Naive thymus-derived CD4-positive, alpha-beta T cell (primary cell): ENCODE measurements around the gene TEX101. TPM values are rescaled to one million over a fixed set of nuclear protein-coding genes. Genes with fewer than 3 reads are reported as not detected.

Experiments used
- ATAC-seq: fragments of 150-1000 bp; cut with Tn5 transposase; 2 replicates; pipeline ENCODE4 v1.10.0; 2021; ENCODE audit warnings: mild to moderate bottlenecking, moderate library complexity
- CTCF ChIA-PET: fragments of 350-600 bp; sonication (Branson Sonifier 250); formaldehyde crosslinking; loops from one replicate; lab custom pipeline; 2021; ENCODE audit warnings: antibody characterized with exemption; lab: Charles Lee
- POLR2A ChIA-PET: fragments of 350-600 bp; sonication (Branson Sonifier 250); formaldehyde crosslinking; loops from one replicate; lab custom pipeline; 2021; ENCODE audit warnings: antibody characterized with exemption, inconsistent platforms; lab: Charles Lee
- DNase-seq, 9 donors: peaks; one replicate each; pipeline versions ENCODE4 v3.0.0 to v3.0.0-alpha.2; 2020 to 2022; ENCODE audit warnings: mixed read lengths in 1 of 9
- H3K27ac ChIP-seq: one replicate; pipeline ENCODE4 v1.7.0; 2013; ENCODE audit warnings: mild to moderate bottlenecking, low read depth, low read length, moderate library complexity
- H3K27me3 ChIP-seq, 2 donors: one replicate each; pipeline ENCODE4 v1.7.0; 2013; ENCODE audit warnings: low read length in 2 of 2, mild to moderate bottlenecking in 2 of 2, moderate library complexity in 2 of 2; ENCODE audit not compliant: control insufficient read depth in 2 of 2, insufficient read depth in 2 of 2
- H3K36me3 ChIP-seq, 3 experiments: 1 replicate in 2 of 3; 2 replicates in 1 of 3; pipeline ENCODE4 v1.7.0; 2013; ENCODE audit warnings: low read length in 3 of 3, mild to moderate bottlenecking in 3 of 3, moderate library complexity in 1 of 3; ENCODE audit not compliant: insufficient read depth in 3 of 3, control insufficient read depth in 2 of 3
- H3K4me1 ChIP-seq, 2 donors: one replicate each; pipeline ENCODE4 v1.7.0; 2013; ENCODE audit warnings: low read length in 2 of 2, mild to moderate bottlenecking in 2 of 2, moderate library complexity in 1 of 2; ENCODE audit not compliant: control insufficient read depth in 2 of 2, insufficient read depth in 2 of 2
- H3K4me3 ChIP-seq: 2 replicates; pipeline ENCODE4 v1.7.0; 2013; ENCODE audit warnings: mild to moderate bottlenecking, low read length
- H3K9me3 ChIP-seq, 3 experiments: 1 replicate in 2 of 3; 2 replicates in 1 of 3; pipeline ENCODE4 v1.7.0; 2013; ENCODE audit warnings: low read length in 3 of 3; ENCODE audit not compliant: control insufficient read depth in 2 of 3
- H3K27ac Mint-ChIP-seq, 9 donors: one replicate each; pipeline ENCODE4 v1.8.0; 2020 to 2022; ENCODE audit warnings: mixed read lengths in 9 of 9, mild to moderate bottlenecking in 8 of 9, moderate library complexity in 5 of 9, inconsistent platforms in 2 of 9
- H3K27me3 Mint-ChIP-seq, 5 donors: one replicate each; pipeline ENCODE4 v1.8.0; 2021 to 2022; ENCODE audit warnings: mixed read lengths in 5 of 5, mild to moderate bottlenecking in 1 of 5
- H3K36me3 Mint-ChIP-seq, 5 donors: one replicate each; pipeline ENCODE4 v1.8.0; 2020 to 2022; ENCODE audit warnings: mixed read lengths in 5 of 5, mild to moderate bottlenecking in 3 of 5, inconsistent platforms in 1 of 5
- H3K4me1 Mint-ChIP-seq, 7 donors: one replicate each; pipeline ENCODE4 v1.8.0; 2020 to 2022; ENCODE audit warnings: mixed read lengths in 7 of 7, mild to moderate bottlenecking in 3 of 7, inconsistent platforms in 1 of 7
- H3K4me3 Mint-ChIP-seq, 10 donors: one replicate each; pipeline ENCODE4 v1.8.0; 2020 to 2022; ENCODE audit warnings: mild to moderate bottlenecking in 10 of 10, mixed read lengths in 10 of 10, moderate library complexity in 6 of 10, inconsistent platforms in 2 of 10
- H3K9me3 Mint-ChIP-seq, 11 donors: one replicate each; pipeline ENCODE4 v1.8.0; 2020 to 2022; ENCODE audit warnings: mixed read lengths in 11 of 11, mild to moderate bottlenecking in 4 of 11, inconsistent platforms in 1 of 11, moderate library complexity in 1 of 11
- intact Hi-C, 2 donors: fragments of 100-400 bp; cut with micrococcal nuclease; formaldehyde crosslinking; loops; one replicate each; pipeline ENCODE4 v1.15.1; 2023
- polyA plus RNA-seq, 2 donors: library from polyadenylated mRNA; unstranded; fragments of 300-500 nt; fragmentation: Illumina TruSeq; gene quantifications; one replicate each; pipeline ENCODE4 v1.2.3, GENCODE V29; 2021
- total RNA-seq, 6 experiments: library from RNA in 5 of 6; stranded (reverse) in 5 of 6; gene quantifications; 1 replicate in 5 of 6; 2 replicates in 1 of 6; pipeline ENCODE4 v1.2.3 and lab custom pipeline; 2021 to 2026

Gene TEX101
- total and polyA plus RNA-seq, 7 experiments from 2014 or later = 1.1 TPM; not detected in 6

DNA sequence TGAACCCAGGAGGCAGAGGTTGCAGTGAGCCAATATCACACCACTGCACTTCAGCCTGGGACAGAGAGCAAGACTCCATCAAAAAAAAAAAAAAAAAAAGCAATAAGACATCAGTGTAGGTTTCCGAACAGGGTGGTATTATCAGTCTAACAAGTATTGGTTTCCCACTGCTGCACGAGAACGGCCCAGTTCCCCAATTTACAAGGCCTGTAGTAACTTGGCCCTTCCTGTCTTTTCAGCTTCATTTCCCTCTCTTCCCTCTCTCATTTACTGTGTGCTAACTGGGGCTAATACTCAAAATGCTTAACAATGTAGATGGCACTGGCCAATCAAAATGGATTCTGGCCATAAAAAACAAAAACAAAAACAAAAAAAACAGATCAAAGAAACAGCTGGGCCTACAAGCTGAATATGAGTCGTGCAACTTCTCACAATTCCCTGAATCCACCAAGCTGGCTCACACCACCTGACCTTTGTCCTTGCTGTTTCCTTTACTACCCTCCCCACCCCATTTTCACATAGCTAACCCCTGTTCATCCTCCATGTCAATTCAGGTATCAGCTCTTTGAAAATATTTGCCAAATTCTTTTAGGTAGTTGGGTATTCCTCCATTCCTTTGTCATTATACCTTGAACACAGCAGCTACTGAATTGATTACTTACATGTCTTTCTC, 2.4 kb downstream of the TEX101 start:
- ChIA-PET POLR2A (no interaction called here), CTCF (interaction anchor here (0.6 to 0.8 kb wide), 3 partner anchors 10 to 43 kb away, joined by 3 to 4 read pairs (median 3); no protein-coding TSS in a partner anchor)
- intact Hi-C loops = no loop called here
- no peaks in the 10 kb centered on the region for H3K36me3 ChIP-seq
- no peaks in the 10 kb centered on the region for H3K9me3 ChIP-seq
- peak overlapping the region in 2 of 9 donors; percentile 5 to 82 for H3K27ac Mint-ChIP-seq
- ATAC-seq (no peak), DNase-seq (no peak)
- no peaks in the 10 kb centered on the region for H3K27me3 ChIP-seq
- peaks cover 0 to 7% (median 0%) of the 10 kb centered on the region in 5 donors for H3K27me3 Mint-ChIP-seq
- H3K4me1 Mint-ChIP-seq = peaks cover 0 to 4% (median 0%) of the 10 kb centered on the region in 7 donors
- peaks cover 0 to 10% (median 0%) of the 10 kb centered on the region in 11 donors for H3K9me3 Mint-ChIP-seq
- no peak overlapping the region for H3K27ac ChIP-seq
- no peak overlapping the region for H3K4me3 Mint-ChIP-seq
- H3K36me3 Mint-ChIP-seq = no peaks in the 10 kb centered on the region
- no peak overlapping the region for H3K4me3 ChIP-seq
- H3K4me1 ChIP-seq = no peaks in the 10 kb centered on the region

DNA sequence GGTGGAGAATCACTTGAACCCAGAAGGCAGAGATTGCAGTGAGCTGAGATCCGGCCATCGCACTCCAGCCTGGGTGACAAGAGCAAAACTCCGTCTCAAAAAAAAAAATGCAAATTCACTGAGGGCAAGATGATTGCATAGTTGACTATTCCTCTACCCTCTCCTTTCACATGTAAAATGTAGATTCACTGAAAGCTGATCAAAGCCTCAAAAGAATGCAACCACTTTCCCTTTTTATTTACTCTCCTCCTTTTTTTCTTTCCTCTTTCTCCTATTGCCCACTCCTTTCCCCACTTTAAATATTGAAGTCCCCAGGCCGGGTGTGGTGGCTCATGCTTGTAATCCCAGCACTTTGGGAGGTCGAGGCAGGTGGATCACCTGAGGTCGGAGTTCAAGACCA, 6.3 kb downstream of the TEX101 start:
- H3K27ac ChIP-seq = no peak overlapping the region
- H3K9me3 ChIP-seq = no peaks in the 10 kb centered on the region
- H3K36me3 Mint-ChIP-seq = no peaks in the 10 kb centered on the region
- H3K4me1 ChIP-seq = no peaks in the 10 kb centered on the region
- H3K36me3 ChIP-seq = no peaks in the 10 kb centered on the region
- ChIA-PET CTCF (no interaction called here), POLR2A (interaction anchor here (0.6 kb wide), 2 partner anchors 37 to 1534 kb away, joined by 3 to 9 read pairs; no protein-coding TSS in a partner anchor)
- H3K4me3 Mint-ChIP-seq = no peak overlapping the region
- no peak for DNase-seq
- H3K27me3 ChIP-seq = no peaks in the 10 kb centered on the region
- no peaks in the 10 kb centered on the region for H3K9me3 Mint-ChIP-seq
- ATAC-seq = no peak
- intact Hi-C loops = no loop called here
- H3K4me1 Mint-ChIP-seq = peaks cover 0 to 16% (median 9%) of the 10 kb centered on the region in 7 donors
- peaks cover 0 to 15% (median 0%) of the 10 kb centered on the region in 5 donors for H3K27me3 Mint-ChIP-seq
- H3K4me3 ChIP-seq = no peak overlapping the region
- no peak overlapping the region for H3K27ac Mint-ChIP-seq

GRCh38 chr19:43422000-43422688, 7.5 kb downstream of the TEX101 start:
- H3K27me3 ChIP-seq = no peaks in the 10 kb centered on the region
- no peak overlapping the region for H3K4me3 Mint-ChIP-seq
- H3K27ac Mint-ChIP-seq = peak overlapping the region in 1 of 9 donors; percentile 70
- no peaks in the 10 kb centered on the region for H3K36me3 ChIP-seq
- H3K36me3 Mint-ChIP-seq = no peaks in the 10 kb centered on the region
- peaks cover 0 to 16% (median 10%) of the 10 kb centered on the region in 7 donors for H3K4me1 Mint-ChIP-seq
- H3K4me3 ChIP-seq = no peak overlapping the region
- POLR2A ChIA-PET = no interaction called here
- ATAC-seq (no peak), DNase-seq (no peak)
- no peak overlapping the region for H3K27ac ChIP-seq
- H3K9me3 Mint-ChIP-seq = no peaks in the 10 kb centered on the region
- no peaks in the 10 kb centered on the region for H3K9me3 ChIP-seq
- CTCF ChIA-PET = no interaction called here
- intact Hi-C loops = no loop called here
- H3K27me3 Mint-ChIP-seq = peaks cover 0 to 16% (median 0%) of the 10 kb centered on the region in 5 donors
- H3K4me1 ChIP-seq = no peaks in the 10 kb centered on the region

DNA sequence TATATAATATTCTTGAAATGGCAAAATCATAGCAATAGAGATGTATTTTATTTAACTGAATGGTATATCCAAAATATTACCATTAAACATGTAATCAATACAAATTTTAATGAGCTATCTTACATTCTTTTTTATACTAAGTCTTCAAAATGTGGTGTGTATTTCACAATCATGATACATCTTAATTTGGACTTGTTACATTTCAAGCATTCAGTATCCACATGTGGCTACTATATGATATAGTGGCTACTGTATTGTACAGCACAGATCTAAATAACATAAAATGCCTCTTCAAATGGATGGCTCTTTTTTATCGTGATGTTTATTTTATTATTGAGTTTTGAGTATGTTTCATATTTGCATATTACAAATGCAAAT, 8.0 kb downstream of the TEX101 start:
- Histone ChIP-seq H3K27me3 (no peaks in the 10 kb centered on the region), H3K4me1 (no peaks in the 10 kb centered on the region), H3K27ac (no peak overlapping the region), H3K36me3 (no peaks in the 10 kb centered on the region), H3K4me3 (no peak overlapping the region), H3K9me3 (no peaks in the 10 kb centered on the region)
- intact Hi-C loops = no loop called here
- no peak for DNase-seq
- Mint-ChIP-seq H3K9me3 (no peaks in the 10 kb centered on the region), H3K4me3 (no peak overlapping the region), H3K36me3 (no peaks in the 10 kb centered on the region), H3K27me3 (peaks cover 0 to 16% (median 0%) of the 10 kb centered on the region in 5 donors), H3K27ac (no peak overlapping the region), H3K4me1 (peaks cover 0 to 16% (median 10%) of the 10 kb centered on the region in 7 donors)
- ChIA-PET CTCF (no interaction called here), POLR2A (no interaction called here)
- ATAC-seq = no peak

- Histone ChIP-seq H3K9me3 (no peaks in the 10 kb centered on the region), H3K4me1 (no peaks in the 10 kb centered on the region), H3K27ac (no peak overlapping the region), H3K4me3 (no peak overlapping the region), H3K27me3 (no peaks in the 10 kb centered on the region), H3K36me3 (no peaks in the 10 kb centered on the region)
- ChIA-PET POLR2A (no interaction called here), CTCF (no interaction called here)
- Mint-ChIP-seq H3K36me3 (no peaks in the 10 kb centered on the region), H3K4me3 (no peak overlapping the region), H3K27ac (no peak overlapping the region), H3K27me3 (peaks cover 0 to 16% (median 0%) of the 10 kb centered on the region in 5 donors), H3K9me3 (no peaks in the 10 kb centered on the region), H3K4me1 (peaks cover 0 to 16% (median 10%) of the 10 kb centered on the region in 7 donors)
- ATAC-seq (no peak), DNase-seq (no peak)
- intact Hi-C loops = no loop called here
These were observed 9.1 kb downstream of the TEX101 start for GRCh38 chr19:43423779-43424178.

DNA sequence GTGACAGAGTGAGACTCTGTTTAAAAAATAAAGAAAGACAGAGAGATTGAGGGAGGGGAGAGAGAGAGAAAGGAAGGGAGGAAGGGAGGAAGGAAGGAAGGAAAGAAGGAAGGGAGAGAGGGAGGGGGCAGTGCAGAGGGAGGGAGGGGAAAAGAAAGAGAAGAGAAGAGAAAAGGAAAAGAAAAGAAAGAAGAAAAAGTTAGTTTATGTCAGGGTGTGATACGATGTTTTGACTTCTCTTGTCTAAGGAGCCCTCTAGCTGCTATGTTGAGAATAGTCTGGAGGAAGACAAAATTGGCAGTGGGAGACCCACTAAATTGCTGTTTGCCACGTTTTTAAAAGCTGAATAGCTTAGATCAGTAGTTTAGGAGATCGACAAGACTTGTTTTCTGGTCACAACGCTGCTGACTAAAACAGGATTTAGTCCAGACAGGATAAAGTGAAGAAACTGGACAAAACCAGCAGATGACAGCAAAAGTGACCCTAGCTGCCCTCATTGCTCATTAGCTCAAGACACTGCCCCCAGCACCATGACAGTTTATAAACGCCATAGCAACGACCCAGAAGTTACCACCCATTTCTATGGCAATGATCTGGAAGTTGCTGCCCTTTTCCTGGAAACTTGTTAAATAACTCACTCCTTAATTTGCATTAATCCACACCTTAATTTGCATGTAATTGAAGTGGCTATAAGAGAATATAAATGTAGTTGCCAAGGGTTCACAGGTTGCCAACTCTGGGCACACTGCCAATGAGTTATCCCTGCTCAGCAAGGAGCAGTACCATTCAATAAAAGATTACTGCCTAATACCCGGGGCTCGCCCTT, 11.1 kb downstream of the TEX101 start:
- H3K27me3 ChIP-seq = no peaks in the 10 kb centered on the region
- H3K9me3 Mint-ChIP-seq = no peaks in the 10 kb centered on the region
- no peak for DNase-seq
- H3K9me3 ChIP-seq = no peaks in the 10 kb centered on the region
- no peaks in the 10 kb centered on the region for H3K36me3 Mint-ChIP-seq
- no peak overlapping the region for H3K4me3 ChIP-seq
- POLR2A ChIA-PET = interaction anchor here (0.6 to 1.2 kb wide), 3 partner anchors 13 to 52 kb away, joined by 3 to 4 read pairs (median 3); no protein-coding TSS in a partner anchor
- H3K27ac Mint-ChIP-seq = peak overlapping the region in 3 of 9 donors; percentile 22 to 51 (median 32)
- H3K36me3 ChIP-seq = no peaks in the 10 kb centered on the region
- no peak for ATAC-seq
- no peak overlapping the region for H3K27ac ChIP-seq
- intact Hi-C loops = no loop called here
- H3K27me3 Mint-ChIP-seq = peaks cover 0 to 16% (median 0%) of the 10 kb centered on the region in 5 donors
- H3K4me3 Mint-ChIP-seq = peak overlapping the region in 2 of 10 donors; percentile 4 to 34
- CTCF ChIA-PET = interaction anchor here (0.6 to 1.6 kb wide), 3 partner anchors 21 to 1268 kb away, joined by 3 to 10 read pairs (median 6); no protein-coding TSS in a partner anchor
- H3K4me1 ChIP-seq = no peaks in the 10 kb centered on the region
- peaks cover 5 to 24% (median 14%) of the 10 kb centered on the region in 7 donors for H3K4me1 Mint-ChIP-seq
